ENCODE data around the gene SHLD2. TPM values are rescaled to one million over a fixed set of nuclear protein-coding genes. Genes with fewer than 3 reads are reported as not detected.
"Not testable (repeated sequence)": the region's sequence is repeated elsewhere in the genome, so short reads cannot be mapped to it uniquely, and the experiment has no call there.

The SHLD2 gene
- total RNA-seq, 2 experiments from 2014 or later, result 31.0 to 31.4 TPM

GRCh38 chr10:87066865-87067264, 28.1 kb upstream of the SHLD2 start:
- H3K27ac Mint-ChIP-seq, result no peak overlapping the region
- ChIA-PET POLR2A (no interaction called here), CTCF (no interaction called here)
- DNase-seq, result no peak
- H3K36me3 Mint-ChIP-seq (ENCODE audit: low read depth), result peaks cover 64% of the 10 kb centered on the region
- peaks cover 2% of the 10 kb centered on the region for H3K4me1 Mint-ChIP-seq
- no peak overlapping the region for H3K4me3 Mint-ChIP-seq
- no peaks in the 10 kb centered on the region for H3K9me3 Mint-ChIP-seq
- no peaks in the 10 kb centered on the region for H3K27me3 Mint-ChIP-seq

- DNase-seq, result no peak
- ChIA-PET CTCF (no interaction called here), POLR2A (no interaction called here)
- H3K9me3 Mint-ChIP-seq, result no peaks in the 10 kb centered on the region
- H3K27me3 Mint-ChIP-seq, result no peaks in the 10 kb centered on the region
- no peak overlapping the region for H3K27ac Mint-ChIP-seq
- H3K4me1 Mint-ChIP-seq, result peaks cover 2% of the 10 kb centered on the region
- peaks cover 65% of the 10 kb centered on the region for H3K36me3 Mint-ChIP-seq (ENCODE audit: low read depth)
- no peak overlapping the region for H3K4me3 Mint-ChIP-seq
Observed at GRCh38 chr10:87068281-87068680, 26.7 kb upstream of the SHLD2 start.

GRCh38 chr10:87072449-87072848, 22.6 kb upstream of the SHLD2 start:
- Mint-ChIP-seq H3K4me3 (no peak overlapping the region), H3K27me3 (no peaks in the 10 kb centered on the region), H3K9me3 (no peaks in the 10 kb centered on the region), H3K4me1 (no peaks in the 10 kb centered on the region), H3K27ac (no peak overlapping the region), H3K36me3 (ENCODE audit: low read depth) (peaks cover 45% of the 10 kb centered on the region)
- POLR2A ChIA-PET, result no interaction called here
- CTCF ChIA-PET, result no interaction called here
- no peak for DNase-seq

- H3K4me3 Mint-ChIP-seq, H3K4me1 Mint-ChIP-seq, H3K27me3 Mint-ChIP-seq, DNase-seq, H3K27ac Mint-ChIP-seq, CTCF ChIA-PET, H3K9me3 Mint-ChIP-seq: not testable (repeated sequence)
- POLR2A ChIA-PET, result interaction anchor here (1.0 kb wide), 1 partner anchor 11 kb away, joined by 3 read pairs; no protein-coding TSS in a partner anchor
- H3K36me3 Mint-ChIP-seq (ENCODE audit: low read depth), result peaks cover 34% of the 10 kb centered on the region
Observed at GRCh38 chr10:87076421-87076820, 18.6 kb upstream of the SHLD2 start.

GRCh38 chr10:87079106-87079836, 15.7 kb upstream of the SHLD2 start:
- Mint-ChIP-seq H3K27me3 (no peaks in the 10 kb centered on the region), H3K36me3 (ENCODE audit: low read depth) (peaks cover 31% of the 10 kb centered on the region)

GRCh38 chr10:87080621-87081020, 14.4 kb upstream of the SHLD2 start:
- Mint-ChIP-seq H3K4me1 (peaks cover 35% of the 10 kb centered on the region), H3K36me3 (ENCODE audit: low read depth) (peaks cover 32% of the 10 kb centered on the region)
- DNase-seq, H3K27me3 Mint-ChIP-seq, POLR2A ChIA-PET, CTCF ChIA-PET, H3K4me3 Mint-ChIP-seq, H3K27ac Mint-ChIP-seq, H3K9me3 Mint-ChIP-seq: not testable (repeated sequence)

More at GRCh38 chr10:87079106-87079836, 15.7 kb upstream of the SHLD2 start:
- POLR2A ChIA-PET, result no interaction called here
- Mint-ChIP-seq H3K9me3 (no peaks in the 10 kb centered on the region), H3K27ac (no peak overlapping the region), H3K4me1 (peaks cover 26% of the 10 kb centered on the region), H3K4me3 (no peak overlapping the region)
- CTCF ChIA-PET, result interaction anchor here (0.7 kb wide), 1 partner anchor 46 kb away, joined by 5 read pairs; no protein-coding TSS in a partner anchor
- no peak for DNase-seq

GRCh38 chr10:87081574-87081973, 13.4 kb upstream of the SHLD2 start:
- H3K4me1 Mint-ChIP-seq, result peaks cover 41% of the 10 kb centered on the region
- peaks cover 35% of the 10 kb centered on the region for H3K36me3 Mint-ChIP-seq (ENCODE audit: low read depth)
- H3K4me3 Mint-ChIP-seq, H3K27me3 Mint-ChIP-seq, POLR2A ChIA-PET, CTCF ChIA-PET, H3K9me3 Mint-ChIP-seq, DNase-seq, H3K27ac Mint-ChIP-seq: not testable (repeated sequence)

- DNase-seq, H3K9me3 Mint-ChIP-seq, H3K27me3 Mint-ChIP-seq, CTCF ChIA-PET, H3K4me3 Mint-ChIP-seq, H3K27ac Mint-ChIP-seq, POLR2A ChIA-PET: not testable (repeated sequence)
- Mint-ChIP-seq H3K36me3 (ENCODE audit: low read depth) (peaks cover 40% of the 10 kb centered on the region), H3K4me1 (peaks cover 46% of the 10 kb centered on the region)
Observed at GRCh38 chr10:87082219-87082618, 12.8 kb upstream of the SHLD2 start.

- H3K27ac Mint-ChIP-seq, result peak overlapping the region; percentile 71
- POLR2A ChIA-PET, result interaction anchor here (3.0 kb wide), 1 partner anchor 10 kb away, joined by 46 read pairs; the partner anchor contains the start of genes GLUD1 and SHLD2
Observed at GRCh38 chr10:87083576-87084290, 11.3 kb upstream of the SHLD2 start.

GRCh38 chr10:87084291-87084782, 10.7 kb upstream of the SHLD2 start:
- Mint-ChIP-seq H3K4me1 (peaks cover 55% of the 10 kb centered on the region), H3K4me3 (peak overlapping the region; percentile 1), H3K27ac (peak overlapping the region; percentile 71), H3K36me3 (ENCODE audit: low read depth) (peaks cover 54% of the 10 kb centered on the region)
- not testable (repeated sequence) for DNase-seq, H3K9me3 Mint-ChIP-seq, H3K27me3 Mint-ChIP-seq
- POLR2A ChIA-PET, result interaction anchor here (3.0 kb wide), 1 partner anchor 10 kb away, joined by 46 read pairs; the partner anchor contains the start of genes GLUD1 and SHLD2
- CTCF ChIA-PET, result interaction anchor here (1.0 to 1.7 kb wide), 3 partner anchors 9 to 145 kb away, joined by 3 to 4 read pairs (median 3); partner anchors contain the start of gene SHLD2

More at GRCh38 chr10:87083576-87084290, 11.3 kb upstream of the SHLD2 start:
- CTCF ChIA-PET, result interaction anchor here (1.0 to 1.7 kb wide), 3 partner anchors 9 to 145 kb away, joined by 3 to 4 read pairs (median 3); partner anchors contain the start of gene SHLD2
- Mint-ChIP-seq H3K36me3 (ENCODE audit: low read depth) (peaks cover 48% of the 10 kb centered on the region), H3K4me3 (peak overlapping the region; percentile 1), H3K4me1 (peaks cover 53% of the 10 kb centered on the region)
- not testable (repeated sequence) for H3K27me3 Mint-ChIP-seq, H3K9me3 Mint-ChIP-seq, DNase-seq

GRCh38 chr10:87085537-87085936, 9.5 kb upstream of the SHLD2 start:
- ChIA-PET CTCF (no interaction called here), POLR2A (interaction anchor here (0.8 to 3.0 kb wide), 2 partner anchors 9 to 22 kb away, joined by 3 to 46 read pairs; partner anchors contain the start of genes GLUD1 and SHLD2)
- peaks cover 53% of the 10 kb centered on the region for H3K36me3 Mint-ChIP-seq (ENCODE audit: low read depth)
- H3K27me3 Mint-ChIP-seq, result no peaks in the 10 kb centered on the region
- peaks cover 62% of the 10 kb centered on the region for H3K4me1 Mint-ChIP-seq
- no peak for DNase-seq
- no peak overlapping the region for H3K4me3 Mint-ChIP-seq
- no peak overlapping the region for H3K27ac Mint-ChIP-seq
- no peaks in the 10 kb centered on the region for H3K9me3 Mint-ChIP-seq

- H3K4me1 Mint-ChIP-seq, result peaks cover 57% of the 10 kb centered on the region
- H3K36me3 Mint-ChIP-seq (ENCODE audit: low read depth), result peaks cover 60% of the 10 kb centered on the region
- no peak overlapping the region for H3K4me3 Mint-ChIP-seq
- H3K27me3 Mint-ChIP-seq, result no peaks in the 10 kb centered on the region
- ChIA-PET POLR2A (no interaction called here), CTCF (no interaction called here)
- no peak overlapping the region for H3K27ac Mint-ChIP-seq
- no peak for DNase-seq
- no peaks in the 10 kb centered on the region for H3K9me3 Mint-ChIP-seq
Observed at GRCh38 chr10:87089746-87090145, 5.3 kb upstream of the SHLD2 start.

- Mint-ChIP-seq H3K36me3 (ENCODE audit: low read depth) (peaks cover 57% of the 10 kb centered on the region), H3K27me3 (no peaks in the 10 kb centered on the region), H3K9me3 (no peaks in the 10 kb centered on the region), H3K4me1 (peaks cover 55% of the 10 kb centered on the region), H3K27ac (no peak overlapping the region), H3K4me3 (no peak overlapping the region)
- ChIA-PET CTCF (no interaction called here), POLR2A (no interaction called here)
- DNase-seq, result no peak
Observed at GRCh38 chr10:87090779-87091178, 4.2 kb upstream of the SHLD2 start.
